Hepatocyte (in vitro differentiated cells): Measurements from ENCODE around the gene OR10G3. TPM values are rescaled to one million over a fixed set of nuclear protein-coding genes. Genes with fewer than 3 reads are reported as not detected.
"Not testable (repeated sequence)": the region's sequence is repeated elsewhere in the genome, so short reads cannot be mapped to it uniquely, and the experiment has no call there.

Source experiments
- DNase-seq: peaks from one replicate; pipeline ENCODE4 v3.0.0-alpha.2; 2016; ENCODE audit warnings: low spot score
- H2AFZ ChIP-seq: fragments of 200-600 bp; sonication (generic); 2 replicates; pipeline ENCODE4 v1.6.0; 2016; ENCODE audit warnings: antibody characterized with exemption, mild to moderate bottlenecking
- H3K27ac ChIP-seq: fragments of 200-600 bp; sonication (generic); 2 replicates; pipeline ENCODE4 v1.5.1; 2016; ENCODE audit warnings: mild to moderate bottlenecking
- H3K27me3 ChIP-seq: fragments of 200-600 bp; sonication (generic); 2 replicates; pipeline ENCODE4 v1.6.1; 2016
- H3K36me3 ChIP-seq: fragments of 200-600 bp; sonication (generic); replicated peaks from 2 replicates; pipeline ENCODE4 v1.5.1; 2016; ENCODE audit warnings: low read depth; ENCODE audit not compliant: insufficient read depth
- H3K4me1 ChIP-seq: fragments of 200-600 bp; sonication (generic); 2 replicates; pipeline ENCODE4 v1.5.1; 2016; ENCODE audit warnings: mild to moderate bottlenecking, moderate library complexity; ENCODE audit not compliant: insufficient read depth
- H3K4me2 ChIP-seq: fragments of 200-600 bp; sonication (generic); 2 replicates; pipeline ENCODE4 v1.6.0; 2016
- H3K4me3 ChIP-seq: fragments of 200-600 bp; sonication (generic); 2 replicates; pipeline ENCODE4 v1.5.1; 2016; ENCODE audit warnings: mild to moderate bottlenecking
- H3K79me2 ChIP-seq: fragments of 200-600 bp; sonication (generic); 2 replicates; pipeline ENCODE4 v1.6.0; 2017; ENCODE audit warnings: mild to moderate bottlenecking
- H3K9me2 ChIP-seq: fragments of 200-600 bp; sonication (generic); replicated peaks from 2 replicates; pipeline ENCODE4 v1.6.0; 2017; ENCODE audit warnings: mild to moderate bottlenecking; ENCODE audit not compliant: insufficient read depth
- H3K9me3 ChIP-seq: fragments of 200-600 bp; sonication (generic); 2 replicates; pipeline ENCODE4 v1.5.1; 2016; ENCODE audit warnings: low read depth, mild to moderate bottlenecking
- H4K20me1 ChIP-seq: fragments of 200-600 bp; sonication (generic); 2 replicates; pipeline ENCODE4 v1.6.0; 2016; ENCODE audit warnings: mild to moderate bottlenecking; ENCODE audit not compliant: insufficient read depth, poor library complexity, severe bottlenecking
- EZH2 ChIP-seq: fragments of 200-600 bp; sonication (generic); IDR thresholded peaks from 2 replicates; pipeline ENCODE4 v1.6.1; 2016; ENCODE audit warnings: antibody characterized with exemption, mild to moderate bottlenecking, borderline replicate concordance
- EZH2phosphoT487 ChIP-seq: fragments of 200-600 bp; sonication (generic); IDR thresholded peaks from one replicate; pipeline ENCODE4 v1.6.1; 2018; ENCODE audit warnings: antibody characterized with exemption, mild to moderate bottlenecking, low read depth, moderate library complexity; ENCODE audit not compliant: unreplicated experiment, severe bottlenecking
- WGBS: methylation state at CpG from one replicate; pipeline ENCODE4 v1.1.6; 2016; ENCODE audit warnings: low lambda C conversion rate; ENCODE audit errors: missing lambda C conversion rate; 5-methylcytosine and 5-hydroxymethylcytosine counted together
- polyA plus RNA-seq: library from polyadenylated mRNA; unstranded; fragments of >200 nt; fragmentation: Nextera tagmentation; extraction: Ambion mirVana; gene quantifications from 2 replicates; pipeline ENCODE4 v1.2.1, GENCODE V29; 2016
- total RNA-seq: library from RNA; depleted of rRNA; stranded (reverse); fragments of >200 nt; gene quantifications from 2 replicates; pipeline ENCODE4 v1.2.3, GENCODE V29; 2014
- TF ChIP-seq, protein P1 (sequence below): fragments of 200-600 bp; sonication (generic); IDR thresholded peaks from 2 replicates; pipeline ENCODE4 v1.5.1; 2016; ENCODE audit warnings: antibody characterized with exemption, mild to moderate bottlenecking; ENCODE audit not compliant: poor library complexity

OR10G3 gene
- total and polyA plus RNA-seq, 2 experiments from 2014 or later: not detected

- no peaks in the 10 kb centered on the region for H3K9me3 ChIP-seq
- no peak overlapping the region for H3K4me2 ChIP-seq
- H4K20me1 ChIP-seq: no peaks in the 10 kb centered on the region
- H3K27ac ChIP-seq: no peak overlapping the region
- H3K4me3 ChIP-seq: no peak overlapping the region
- no peak for DNase-seq
- no peaks in the 10 kb centered on the region for H3K27me3 ChIP-seq
- TF ChIP-seq EZH2 (no peak), EZH2phosphoT487 (no peak)
- TF ChIP-seq, protein P1, sequence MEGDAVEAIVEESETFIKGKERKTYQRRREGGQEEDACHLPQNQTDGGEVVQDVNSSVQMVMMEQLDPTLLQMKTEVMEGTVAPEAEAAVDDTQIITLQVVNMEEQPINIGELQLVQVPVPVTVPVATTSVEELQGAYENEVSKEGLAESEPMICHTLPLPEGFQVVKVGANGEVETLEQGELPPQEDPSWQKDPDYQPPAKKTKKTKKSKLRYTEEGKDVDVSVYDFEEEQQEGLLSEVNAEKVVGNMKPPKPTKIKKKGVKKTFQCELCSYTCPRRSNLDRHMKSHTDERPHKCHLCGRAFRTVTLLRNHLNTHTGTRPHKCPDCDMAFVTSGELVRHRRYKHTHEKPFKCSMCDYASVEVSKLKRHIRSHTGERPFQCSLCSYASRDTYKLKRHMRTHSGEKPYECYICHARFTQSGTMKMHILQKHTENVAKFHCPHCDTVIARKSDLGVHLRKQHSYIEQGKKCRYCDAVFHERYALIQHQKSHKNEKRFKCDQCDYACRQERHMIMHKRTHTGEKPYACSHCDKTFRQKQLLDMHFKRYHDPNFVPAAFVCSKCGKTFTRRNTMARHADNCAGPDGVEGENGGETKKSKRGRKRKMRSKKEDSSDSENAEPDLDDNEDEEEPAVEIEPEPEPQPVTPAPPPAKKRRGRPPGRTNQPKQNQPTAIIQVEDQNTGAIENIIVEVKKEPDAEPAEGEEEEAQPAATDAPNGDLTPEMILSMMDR: no peak
- H3K36me3 ChIP-seq: no peaks in the 10 kb centered on the region
- H3K79me2 ChIP-seq: no peaks in the 10 kb centered on the region
- H3K4me1 ChIP-seq: peaks cover 6% of the 10 kb centered on the region
- 53% methylated on average over 5 of the region's 5 CpGs for WGBS
- no peaks in the 10 kb centered on the region for H3K9me2 ChIP-seq
- no peak overlapping the region for H2AFZ ChIP-seq
These were observed 23.3 kb downstream of the OR10G3 start for GRCh38 chr14:21556378-21557083.

- no peak for DNase-seq
- no peak overlapping the region for H3K4me2 ChIP-seq
- no peaks in the 10 kb centered on the region for H3K9me3 ChIP-seq
- no peaks in the 10 kb centered on the region for H4K20me1 ChIP-seq
- H3K4me3 ChIP-seq: no peak overlapping the region
- H3K27me3 ChIP-seq: no peaks in the 10 kb centered on the region
- no peak overlapping the region for H3K27ac ChIP-seq
- WGBS: 89% methylated on average over 3 of the region's 3 CpGs
- no peaks in the 10 kb centered on the region for H3K9me2 ChIP-seq
- no peak for TF ChIP-seq EZH2
- TF ChIP-seq EZH2phosphoT487: no peak
- TF ChIP-seq, protein P1: no peak
- peaks cover 3% of the 10 kb centered on the region for H3K4me1 ChIP-seq
- no peak overlapping the region for H2AFZ ChIP-seq
- H3K79me2 ChIP-seq: no peaks in the 10 kb centered on the region
- no peaks in the 10 kb centered on the region for H3K36me3 ChIP-seq
These were observed 26.6 kb downstream of the OR10G3 start for GRCh38 chr14:21553266-21553665.

DNA sequence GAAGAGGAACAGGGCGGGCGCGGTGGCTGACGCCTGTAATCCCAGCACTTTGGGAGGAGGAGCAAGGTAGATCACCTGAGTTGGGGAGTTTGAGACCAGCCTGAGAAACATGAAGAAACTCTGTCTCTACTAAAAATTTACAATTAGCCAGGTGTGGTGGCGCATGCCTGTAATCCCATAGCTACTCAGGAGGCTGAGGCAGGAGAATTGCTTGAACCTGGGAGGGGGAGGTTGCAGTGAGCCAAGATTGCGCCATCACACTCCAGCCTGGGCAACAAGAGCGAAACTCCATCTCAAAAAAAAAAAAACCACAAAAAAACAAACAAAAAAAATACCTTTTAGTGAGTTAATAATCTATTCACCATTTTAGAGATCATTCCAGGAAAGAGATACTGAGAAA is 35.3 kb downstream of the OR10G3 start:
- H3K36me3 ChIP-seq, H4K20me1 ChIP-seq, H3K4me2 ChIP-seq, H3K27ac ChIP-seq, H2AFZ ChIP-seq, H3K79me2 ChIP-seq, H3K9me3 ChIP-seq, H3K27me3 ChIP-seq, H3K9me2 ChIP-seq, H3K4me1 ChIP-seq, DNase-seq, H3K4me3 ChIP-seq: not testable (repeated sequence)
- 93% methylated on average over 7 of the region's 7 CpGs for WGBS

GRCh38 chr14:21543963-21544362 is 35.9 kb downstream of the OR10G3 start:
- 62% methylated on average over 5 of the region's 5 CpGs for WGBS
- H3K36me3 ChIP-seq: no peaks in the 10 kb centered on the region
- H3K4me1 ChIP-seq: no peaks in the 10 kb centered on the region
- no peaks in the 10 kb centered on the region for H3K79me2 ChIP-seq
- peaks cover 6% of the 10 kb centered on the region for H3K27me3 ChIP-seq
- no peak overlapping the region for H3K4me3 ChIP-seq
- no peaks in the 10 kb centered on the region for H4K20me1 ChIP-seq
- no peak overlapping the region for H3K4me2 ChIP-seq
- H3K27ac ChIP-seq: no peak overlapping the region
- H3K9me2 ChIP-seq: no peaks in the 10 kb centered on the region
- H2AFZ ChIP-seq: no peak overlapping the region
- no peak for DNase-seq
- TF ChIP-seq EZH2: no peak
- TF ChIP-seq, protein P1: no peak
- no peak for TF ChIP-seq EZH2phosphoT487
- H3K9me3 ChIP-seq: no peaks in the 10 kb centered on the region
